K562 (cell line): ENCODE results near the gene S100A7A. TPM values are rescaled to one million over a fixed set of nuclear protein-coding genes. Genes with fewer than 3 reads are reported as not detected.

Experiments
- C11orf30 ChIP-seq: fragments of 450-650 bp; IDR thresholded peaks from 2 replicates; pipeline ENCODE4 v1.6.1; 2016; ENCODE audit warnings: low read depth, mild to moderate bottlenecking
- CTCF ChIP-seq, 3 experiments: IDR thresholded peaks in 2 of 3; conservative IDR thresholded peaks in 1 of 3; 2 replicates each; pipeline ENCODE4 v1.5.1; 2011 to 2012; ENCODE audit warnings: low read length in 3 of 3, mild to moderate bottlenecking in 3 of 3, control low read depth in 2 of 3, improper control_type of control experiment in 1 of 3, inconsistent platforms in 1 of 3, low read depth in 1 of 3, mixed read lengths in 1 of 3, moderate library complexity in 1 of 3; ENCODE audit not compliant: insufficient read depth in 2 of 3
- E4F1 ChIP-seq: fragments of 250-450 bp; sonication (Bioruptor Pico); IDR thresholded peaks from 2 replicates; pipeline ENCODE4 v1.5.0; 2021; ENCODE audit warnings: mild to moderate bottlenecking, borderline replicate concordance
- HINFP ChIP-seq: fragments of 450-650 bp; conservative IDR thresholded peaks from 2 replicates; pipeline ENCODE4 v1.6.1; 2016; ENCODE audit warnings: missing genetic modification characterization, low read depth, mild to moderate bottlenecking, control low read depth, missing compliant biosample characterization
- IFI16 ChIP-seq: fragments of 250-450 bp; sonication (Bioruptor Pico); IDR thresholded peaks from 2 replicates; pipeline ENCODE4 v2.1.2; 2022; ENCODE audit warnings: mild to moderate bottlenecking, inconsistent platforms
- JUND ChIP-seq, 2 experiments: IDR thresholded peaks; 2 replicates in 1 of 2; 3 replicates in 1 of 2; pipeline ENCODE4 v1.6.1; 2011; ENCODE audit warnings: borderline replicate concordance in 2 of 2, low read depth in 2 of 2, low read length in 2 of 2, improper control_type of control experiment in 1 of 2, missing biosample characterization in 1 of 2, missing genetic modification characterization in 1 of 2, missing genetic modification reagents in 1 of 2
- MYC ChIP-seq, 2 experiments: fragments of 250-450 bp in 1 of 2; sonication (Bioruptor Pico) in 1 of 2; IDR thresholded peaks; 2 replicates each; pipeline versions ENCODE4 v1.5.1 to v1.6.1; 2012 to 2021; ENCODE audit warnings: low read depth in 2 of 2, borderline replicate concordance in 1 of 2, improper control_type of control experiment in 1 of 2, low read length in 1 of 2, mild to moderate bottlenecking in 1 of 2, moderate library complexity in 1 of 2
- NUFIP1 ChIP-seq: fragments of 450-650 bp; IDR thresholded peaks from 2 replicates; pipeline ENCODE4 v1.6.1; 2018; ENCODE audit not compliant: partially characterized antibody
- RBM22 ChIP-seq: fragments of 200-400 bp; formaldehyde crosslinking; IDR thresholded peaks from 2 replicates; pipeline ENCODE4 v1.6.1; 2018; ENCODE audit warnings: low read length, low read depth; ENCODE audit not compliant: poor library complexity, severe bottlenecking
- RNF219 ChIP-seq: fragments of 250-450 bp; sonication (Bioruptor Pico); IDR thresholded peaks from 2 replicates; pipeline ENCODE4 v1.5.0; 2022; ENCODE audit warnings: mild to moderate bottlenecking
- ZBED1 ChIP-seq: IDR thresholded peaks from 2 replicates; pipeline ENCODE4 v1.6.1; 2014
- ZBTB12 ChIP-seq: fragments of 250-450 bp; sonication (Bioruptor Pico); IDR thresholded peaks from 2 replicates; pipeline ENCODE4 v1.4.0; 2020
- polyA plus RNA-seq, 8 experiments: library from polyadenylated mRNA; depleted of rRNA in 4 of 8; stranded (reverse) in 5 of 8; unstranded in 3 of 8; fragments of >200 nt; fragmentation: Nextera tagmentation in 2 of 8; fragmentation: Illumina TruSeq in 1 of 8; extraction: Ambion mirVana in 2 of 8; extraction: Trizol in 1 of 8; gene quantifications; 2 replicates each; pipeline versions ENCODE4 v1.2.1 to v1.2.3, GENCODE V29; 2011 to 2014; ENCODE audit warnings: inconsistent platforms in 1 of 8, missing spikeins in 1 of 8
- total RNA-seq, 7 experiments: library from RNA; depleted of rRNA in 6 of 7; stranded (reverse); fragments of >200 nt in 6 of 7; fragmentation: Illumina TruSeq in 2 of 7; extraction: Trizol in 2 of 7; gene quantifications; 2 replicates each; pipeline versions ENCODE4 v1.2.1 to v1.2.3, GENCODE V29; 2011 to 2021; ENCODE audit warnings: low replicate concordance in 1 of 7

The S100A7A gene
- total and polyA plus RNA-seq, 9 of the 15 experiments (the other 6 are each of a cell fraction or from before 2014, with no cell fraction given) = not detected

GRCh38 chr1:153404768-153405167 lies 11.6 kb upstream of the S100A7A start (continued):
- TF ChIP-seq HINFP = no peak
- no peak for TF ChIP-seq E4F1
- TF ChIP-seq RBM22 = no peak
- TF ChIP-seq CTCF (IDR thresholded peaks at IDR 0.05 in 2 of 3, conservative IDR thresholded peaks at IDR 0.05 in 1 of 3; ENCODE audit: insufficient read depth in 2 of 3, low read depth in 1 of 3, low read length in 3 of 3) = peak; percentile 68 to 85 (median 81)
- TF ChIP-seq NUFIP1 = no peak
- no peak for TF ChIP-seq ZBTB12
- 0 out of 2 replicates have a peak, but pooled peaks have one; percentile 21 for TF ChIP-seq JUND (IDR thresholded peaks at IDR 0.05; ENCODE audit: borderline replicate concordance, low read depth, low read length)
- no peak for TF ChIP-seq JUND (tag; IDR thresholded peaks at IDR 0.05; ENCODE audit: borderline replicate concordance, low read depth, low read length)
- TF ChIP-seq C11orf30 = no peak
- TF ChIP-seq IFI16 (CRISPR knock-in tag) = no peak
- no peak for TF ChIP-seq RNF219 (CRISPR knock-in tag)
- no peak for TF ChIP-seq ZBED1
- TF ChIP-seq MYC (IDR thresholded peaks at IDR 0.05; ENCODE audit: low read depth, low read length) = peak; percentile 79
- TF ChIP-seq MYC (CRISPR knock-in tag; IDR thresholded peaks at IDR 0.05; ENCODE audit: borderline replicate concordance, low read depth) = no peak
